Peyer's patch (tissue), 4 donors: ENCODE data around the gene GPR84.

ENCODE experiments used
- CTCF ChIP-seq, 6 experiments: fragments of 450-650 bp in 4 of 6; fragments of 200-600 bp in 2 of 6; sonication (generic) in 1 of 6; IDR thresholded peaks; one replicate each; pipeline ENCODE4 v1.5.1; 2017 to 2019; ENCODE audit warnings: antibody characterized with exemption in 6 of 6, mild to moderate bottlenecking in 3 of 6, moderate library complexity in 1 of 6
- POLR2A ChIP-seq, 2 donors: fragments of 450-650 bp; IDR thresholded peaks; one replicate each; pipeline ENCODE4 v1.5.1; 2017; ENCODE audit warnings: antibody characterized with exemption in 2 of 2, mild to moderate bottlenecking in 2 of 2, moderate library complexity in 2 of 2

- no peak for TF ChIP-seq CTCF (IDR thresholded peaks at IDR 0.05)
- TF ChIP-seq POLR2A (IDR thresholded peaks at IDR 0.05): no peak
Observed at GRCh38 chr12:54384591-54385041, 20.3 kb upstream of the GPR84 start, which contains the start of gene ZNF385A.
